GM19023 (cell line): ENCODE results near the gene APOF.
"Not testable (repeated sequence)": the region's sequence is repeated elsewhere in the genome, so short reads cannot be mapped to it uniquely, and the experiment has no call there.

ENCODE experiments used
- ATAC-seq: cut with Tn5 transposase; IDR thresholded peaks from one replicate; pipeline ENCODE4 v1.9.1; 2021; ENCODE audit warnings: mild to moderate bottlenecking, moderate library complexity; ENCODE audit not compliant: unreplicated experiment

APOF gene

GRCh38 chr12:56374726-56375597 lies 12.3 kb upstream of the APOF start:
- ATAC-seq = peak; percentile 42

- ATAC-seq = no peak
These were observed 10.9 kb upstream of the APOF start for GRCh38 chr12:56373515-56373914.

- ATAC-seq = no peak
These were observed 4.3 kb upstream of the APOF start for GRCh38 chr12:56366948-56367347.

- no peak for ATAC-seq
These were observed 1.0 kb downstream of the APOF start for GRCh38 chr12:56361487-56362129.

GRCh38 chr12:56359851-56360767 lies 2.5 kb downstream of the APOF start, which contains the start of gene STAT2:
STAT2 (minus strand) TSS chr12:56360107; CDS start chr12:56356571, 3,536 bp downstream.
- ATAC-seq = peak; percentile 97

GRCh38 chr12:56358836-56359532 lies 3.7 kb downstream of the APOF start:
- ATAC-seq = no peak

- ATAC-seq = no peak
These were observed 11.3 kb downstream of the APOF start for GRCh38 chr12:56351325-56351724.

- ATAC-seq = no peak
These were observed 12.0 kb downstream of the APOF start for GRCh38 chr12:56350662-56351061.

GRCh38 chr12:56348776-56349175 lies 13.9 kb downstream of the APOF start:
- no peak for ATAC-seq

GRCh38 chr12:56347255-56347654 lies 15.4 kb downstream of the APOF start:
- not testable (repeated sequence) for ATAC-seq

- no peak for ATAC-seq
These were observed 16.0 kb downstream of the APOF start for GRCh38 chr12:56346675-56347074.

- ATAC-seq = not testable (repeated sequence)
These were observed 20.4 kb downstream of the APOF start for GRCh38 chr12:56342290-56342689.

GRCh38 chr12:56341616-56342015 lies 21.0 kb downstream of the APOF start:
- no peak for ATAC-seq

- ATAC-seq = no peak
These were observed 23.6 kb downstream of the APOF start for GRCh38 chr12:56339158-56339422.

- peak; percentile 40 for ATAC-seq
These were observed 24.1 kb downstream of the APOF start, which contains the start of gene IL23A for GRCh38 chr12:56338308-56339157. IL23A (plus strand) TSS chr12:56338884; CDS start chr12:56339045, 161 bp downstream.

GRCh38 chr12:56337753-56338251 lies 24.9 kb downstream of the APOF start:
- ATAC-seq = no peak

- ATAC-seq = no peak
These were observed 26.1 kb downstream of the APOF start for GRCh38 chr12:56336361-56337167.

GRCh38 chr12:56335527-56335926 lies 27.1 kb downstream of the APOF start:
- not testable (repeated sequence) for ATAC-seq

GRCh38 chr12:56334490-56334793 lies 28.2 kb downstream of the APOF start:
- no peak for ATAC-seq
